CD4-positive, CD25-positive, alpha-beta regulatory T cell (primary cell): ENCODE results near the gene TMPRSS9. TPM values are rescaled to one million over a fixed set of nuclear protein-coding genes. Genes with fewer than 3 reads are reported as not detected.
A peak's percentile ranks its signal among the peaks of the same experiment; 100 is the strongest.

Source experiments
- ATAC-seq, 2 donors: fragments of 150-1000 bp; cut with Tn5 transposase; one replicate each; pipeline ENCODE4 v1.10.0; 2021; ENCODE audit warnings: low read depth in 2 of 2, moderate number of reproducible peaks in 2 of 2, moderate library complexity in 1 of 2
- DNase-seq, 3 donors: peaks; one replicate each; pipeline versions ENCODE4 v3.0.0 to v3.0.0-alpha.2; 2012 to 2022; ENCODE audit warnings: mixed read lengths in 1 of 3
- H3K27ac ChIP-seq: one replicate; pipeline ENCODE4 v1.7.0; 2013; ENCODE audit warnings: mild to moderate bottlenecking, low read length; ENCODE audit not compliant: insufficient read depth, poor library complexity, severe bottlenecking
- H3K27me3 ChIP-seq: one replicate; pipeline ENCODE4 v1.7.0; 2013; ENCODE audit warnings: low read length; ENCODE audit not compliant: control insufficient read depth, insufficient read depth
- H3K36me3 ChIP-seq: one replicate; pipeline ENCODE4 v1.7.0; 2013; ENCODE audit warnings: mild to moderate bottlenecking, low read length, moderate library complexity; ENCODE audit not compliant: control insufficient read depth, insufficient read depth
- H3K4me1 ChIP-seq: 2 replicates; pipeline ENCODE4 v1.7.0; 2013; ENCODE audit warnings: mild to moderate bottlenecking, low read length; ENCODE audit not compliant: insufficient read depth, control insufficient read depth, poor library complexity, severe bottlenecking
- H3K4me3 ChIP-seq: one replicate; pipeline ENCODE4 v1.7.0; 2013; ENCODE audit warnings: low read depth, mild to moderate bottlenecking, low read length, moderate library complexity
- H3K9me3 ChIP-seq, 2 experiments: 1 replicate in 1 of 2; 2 replicates in 1 of 2; pipeline ENCODE4 v1.7.0; 2013; ENCODE audit warnings: low read length in 2 of 2, mild to moderate bottlenecking in 1 of 2, moderate library complexity in 1 of 2; ENCODE audit not compliant: control insufficient read depth in 2 of 2
- H3K27ac Mint-ChIP-seq, 3 donors: one replicate each; pipeline ENCODE4 v1.8.0; 2020 to 2022; ENCODE audit warnings: mild to moderate bottlenecking in 3 of 3, mixed read lengths in 3 of 3, moderate library complexity in 2 of 3
- H3K27me3 Mint-ChIP-seq: one replicate; pipeline ENCODE4 v1.8.0; 2022; ENCODE audit warnings: mild to moderate bottlenecking, mixed read lengths
- H3K36me3 Mint-ChIP-seq: one replicate; pipeline ENCODE4 v1.8.0; 2020; ENCODE audit warnings: mixed read lengths
- H3K4me1 Mint-ChIP-seq, 4 donors: one replicate each; pipeline ENCODE4 v1.8.0; 2020 to 2022; ENCODE audit warnings: mixed read lengths in 4 of 4, mild to moderate bottlenecking in 1 of 4
- H3K4me3 Mint-ChIP-seq, 4 donors: one replicate each; pipeline ENCODE4 v1.8.0; 2020 to 2022; ENCODE audit warnings: mild to moderate bottlenecking in 4 of 4, mixed read lengths in 4 of 4, moderate library complexity in 3 of 4
- H3K9me3 Mint-ChIP-seq, 7 donors: one replicate each; pipeline ENCODE4 v1.8.0; 2020 to 2022; ENCODE audit warnings: mixed read lengths in 7 of 7, mild to moderate bottlenecking in 3 of 7, moderate library complexity in 2 of 7
- polyA plus RNA-seq, 4 donors: library from polyadenylated mRNA; unstranded; fragments of 300-500 nt; fragmentation: Illumina TruSeq; gene quantifications; one replicate each; pipeline ENCODE4 v1.2.3, GENCODE V29; 2021
- total RNA-seq: library from RNA; stranded (reverse); gene quantifications from one replicate; pipeline ENCODE4 v1.2.3, GENCODE V29; 2022

Gene TMPRSS9
- total and polyA plus RNA-seq, 5 donors from 2014 or later: 0.17 TPM; not detected in 4

GRCh38 chr19:2431318-2432055 lies 71.4 kb downstream of the TMPRSS9 start:
- Histone ChIP-seq H3K4me3 (no peak overlapping the region), H3K9me3 (no peaks in the 10 kb centered on the region), H3K27me3 (no peaks in the 10 kb centered on the region), H3K27ac (no peak overlapping the region), H3K4me1 (peaks cover 15% of the 10 kb centered on the region), H3K36me3 (peaks cover 6% of the 10 kb centered on the region)
- ATAC-seq: no peak
- Mint-ChIP-seq H3K4me3 (no peak overlapping the region), H3K4me1 (peaks cover 0 to 14% (median 6%) of the 10 kb centered on the region in 4 donors), H3K9me3 (no peaks in the 10 kb centered on the region), H3K36me3 (peaks cover 6% of the 10 kb centered on the region), H3K27me3 (no peaks in the 10 kb centered on the region), H3K27ac (peak overlapping the region in 1 of 3 donors; percentile 15)
- no peak for DNase-seq

- Mint-ChIP-seq H3K4me1 (peaks cover 0 to 10% (median 5%) of the 10 kb centered on the region in 4 donors), H3K36me3 (peaks cover 6% of the 10 kb centered on the region), H3K27ac (no peak overlapping the region), H3K9me3 (no peaks in the 10 kb centered on the region), H3K4me3 (no peak overlapping the region), H3K27me3 (no peaks in the 10 kb centered on the region)
- H3K27ac ChIP-seq: no peak overlapping the region
- ATAC-seq (no peak), DNase-seq (no peak)
- no peaks in the 10 kb centered on the region for H3K27me3 ChIP-seq
- H3K4me1 ChIP-seq: peaks cover 7% of the 10 kb centered on the region
- no peaks in the 10 kb centered on the region for H3K9me3 ChIP-seq
- H3K4me3 ChIP-seq: no peak overlapping the region
- H3K36me3 ChIP-seq: peaks cover 6% of the 10 kb centered on the region
These were observed 72.2 kb downstream of the TMPRSS9 start for GRCh38 chr19:2432131-2432848.

GRCh38 chr19:2433854-2434253 lies 73.8 kb downstream of the TMPRSS9 start:
- H3K9me3 Mint-ChIP-seq: no peaks in the 10 kb centered on the region
- Histone ChIP-seq H3K4me3 (no peak overlapping the region), H3K27ac (no peak overlapping the region), H3K27me3 (no peaks in the 10 kb centered on the region), H3K4me1 (no peaks in the 10 kb centered on the region), H3K9me3 (no peaks in the 10 kb centered on the region), H3K36me3 (peaks cover 6% of the 10 kb centered on the region)
- peaks cover 0 to 3% (median 0%) of the 10 kb centered on the region in 4 donors for H3K4me1 Mint-ChIP-seq
- ATAC-seq: no peak
- H3K4me3 Mint-ChIP-seq: no peak overlapping the region
- no peaks in the 10 kb centered on the region for H3K27me3 Mint-ChIP-seq
- no peak overlapping the region for H3K27ac Mint-ChIP-seq
- DNase-seq: no peak
- peaks cover 6% of the 10 kb centered on the region for H3K36me3 Mint-ChIP-seq

GRCh38 chr19:2434267-2434666 lies 74.2 kb downstream of the TMPRSS9 start:
- H3K4me1 ChIP-seq: no peaks in the 10 kb centered on the region
- no peak overlapping the region for H3K27ac ChIP-seq
- peaks cover 6% of the 10 kb centered on the region for H3K36me3 ChIP-seq
- DNase-seq (no peak), ATAC-seq (no peak)
- Mint-ChIP-seq H3K9me3 (no peaks in the 10 kb centered on the region), H3K27ac (no peak overlapping the region), H3K4me3 (no peak overlapping the region), H3K27me3 (no peaks in the 10 kb centered on the region), H3K36me3 (peaks cover 6% of the 10 kb centered on the region), H3K4me1 (peaks cover 0 to 3% (median 0%) of the 10 kb centered on the region in 4 donors)
- no peak overlapping the region for H3K4me3 ChIP-seq
- H3K27me3 ChIP-seq: no peaks in the 10 kb centered on the region
- H3K9me3 ChIP-seq: no peaks in the 10 kb centered on the region

- Mint-ChIP-seq H3K27ac (no peak overlapping the region), H3K4me3 (no peak overlapping the region), H3K36me3 (peaks cover 6% of the 10 kb centered on the region), H3K9me3 (no peaks in the 10 kb centered on the region), H3K27me3 (no peaks in the 10 kb centered on the region), H3K4me1 (peaks cover 0 to 3% (median 0%) of the 10 kb centered on the region in 4 donors)
- DNase-seq (no peak), ATAC-seq (no peak)
- peaks cover 6% of the 10 kb centered on the region for H3K36me3 ChIP-seq
- H3K9me3 ChIP-seq: no peaks in the 10 kb centered on the region
- H3K27me3 ChIP-seq: no peaks in the 10 kb centered on the region
- no peaks in the 10 kb centered on the region for H3K4me1 ChIP-seq
- no peak overlapping the region for H3K27ac ChIP-seq
- no peak overlapping the region for H3K4me3 ChIP-seq
These were observed 74.7 kb downstream of the TMPRSS9 start for GRCh38 chr19:2434721-2435265.

GRCh38 chr19:2436384-2436783 lies 76.3 kb downstream of the TMPRSS9 start:
- peaks cover 2% of the 10 kb centered on the region for H3K36me3 ChIP-seq
- no peak for DNase-seq
- peaks cover 0 to 3% (median 0%) of the 10 kb centered on the region in 4 donors for H3K4me1 Mint-ChIP-seq

GRCh38 chr19:2436926-2437325 lies 76.9 kb downstream of the TMPRSS9 start:
- H3K4me3 Mint-ChIP-seq: no peak overlapping the region
- Histone ChIP-seq H3K9me3 (no peaks in the 10 kb centered on the region), H3K27me3 (no peaks in the 10 kb centered on the region), H3K4me1 (no peaks in the 10 kb centered on the region), H3K4me3 (no peak overlapping the region), H3K36me3 (peaks cover 2% of the 10 kb centered on the region), H3K27ac (no peak overlapping the region)
- DNase-seq (no peak), ATAC-seq (no peak)
- H3K9me3 Mint-ChIP-seq: no peaks in the 10 kb centered on the region
- no peak overlapping the region for H3K27ac Mint-ChIP-seq
- peaks cover 12% of the 10 kb centered on the region for H3K36me3 Mint-ChIP-seq
- peaks cover 0 to 3% (median 0%) of the 10 kb centered on the region in 4 donors for H3K4me1 Mint-ChIP-seq
- no peaks in the 10 kb centered on the region for H3K27me3 Mint-ChIP-seq

More at GRCh38 chr19:2436384-2436783, 76.3 kb downstream of the TMPRSS9 start:
- Mint-ChIP-seq H3K9me3 (no peaks in the 10 kb centered on the region), H3K4me3 (no peak overlapping the region), H3K27ac (no peak overlapping the region), H3K27me3 (no peaks in the 10 kb centered on the region), H3K36me3 (peaks cover 12% of the 10 kb centered on the region)
- no peak overlapping the region for H3K27ac ChIP-seq
- H3K4me1 ChIP-seq: no peaks in the 10 kb centered on the region
- ATAC-seq: no peak
- no peaks in the 10 kb centered on the region for H3K9me3 ChIP-seq
- H3K27me3 ChIP-seq: no peaks in the 10 kb centered on the region
- H3K4me3 ChIP-seq: no peak overlapping the region
